Esophagus squamous epithelium (tissue), 4 donors: ENCODE measurements around the gene SYNE3.

Experiments
- CTCF ChIP-seq, 6 experiments: fragments of 450-650 bp in 4 of 6; fragments of 200-600 bp in 2 of 6; sonication (generic) in 2 of 6; IDR thresholded peaks; one replicate each; pipeline ENCODE4 v1.5.1; 2016 to 2019; ENCODE audit warnings: antibody characterized with exemption in 6 of 6, mild to moderate bottlenecking in 4 of 6, moderate library complexity in 4 of 6
- POLR2A ChIP-seq, 4 donors: fragments of 450-650 bp; IDR thresholded peaks; one replicate each; pipeline ENCODE4 v1.6.1; 2017; ENCODE audit warnings: antibody characterized with exemption in 4 of 4, mild to moderate bottlenecking in 4 of 4, moderate library complexity in 3 of 4

- TF ChIP-seq POLR2A (IDR thresholded peaks at IDR 0.05) (no peak), CTCF (IDR thresholded peaks at IDR 0.05) (no peak)
Observed at GRCh38 chr14:95547626-95548327, 31.3 kb upstream of the SYNE3 start.
